Hair follicular keratinocyte (primary cell): ENCODE results near the gene MEFV. TPM values are rescaled to one million over a fixed set of nuclear protein-coding genes. Genes with fewer than 3 reads are reported as not detected.

Experiments
- total RNA-seq: library from RNA; depleted of rRNA; stranded (reverse); fragments of >200 nt; gene quantifications from 2 replicates; pipeline ENCODE4 v1.2.3, GENCODE V29; 2015

The MEFV gene
- 0.08 TPM in 2 replicates for total RNA-seq

GRCh38 chr16:3256146-3256865, at the start of gene MEFV:
MEFV (minus strand) TSS chr16:3256633; CDS start chr16:3256587, 46 bp downstream.

GRCh38 chr16:3305109-3306068, 49.0 kb upstream of the MEFV start, which contains the start of the genes TIGD7 and ZNF75A:
TIGD7 (minus strand) TSS chr16:3305430; CDS start chr16:3300614, 4,816 bp downstream.
ZNF75A (plus strand) TSS chr16:3305497; CDS start chr16:3308429, 2,932 bp downstream.

DNA sequence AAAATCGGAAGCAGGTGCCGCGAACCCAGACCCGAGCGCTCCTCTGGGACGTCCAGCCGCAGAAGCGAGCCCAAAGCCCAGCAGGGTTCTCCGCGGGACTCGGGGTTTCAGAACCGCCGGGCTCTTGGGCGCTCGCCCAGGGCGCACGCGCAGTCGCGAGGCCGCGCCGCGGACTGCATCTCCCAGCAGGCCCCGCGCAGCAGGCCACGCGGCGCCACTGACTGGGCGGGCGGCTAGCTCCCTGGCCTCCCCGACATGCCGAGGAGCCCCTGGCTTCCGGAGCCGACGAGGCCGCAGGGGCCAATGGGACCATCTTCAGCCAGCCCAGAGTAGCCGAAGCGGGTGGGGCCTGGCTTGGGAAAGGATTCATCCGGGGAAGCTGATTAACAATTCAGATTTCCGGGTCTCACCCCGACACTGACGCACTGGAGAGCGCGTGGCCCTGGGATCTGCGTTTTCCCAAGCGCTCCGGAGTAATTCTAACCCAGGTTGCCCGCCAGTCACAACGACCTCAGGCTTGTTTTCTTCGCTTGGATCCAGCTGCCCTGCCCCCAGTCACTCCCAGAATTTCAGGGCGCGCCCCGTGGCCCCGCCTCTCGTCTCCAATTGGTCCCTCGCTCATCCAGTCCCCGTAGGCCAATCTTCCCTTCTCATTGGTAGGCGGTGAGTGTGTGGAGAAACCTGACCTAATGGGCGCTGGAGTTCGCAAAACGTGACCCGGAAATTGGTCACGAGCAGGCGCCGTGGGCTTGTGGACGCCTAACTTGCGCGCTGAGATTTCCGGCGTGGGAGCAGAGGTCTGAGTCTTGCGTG, 26.5 kb upstream of the MEFV start, which contains the start of gene ZNF263:
Gene ZNF263 (plus strand): TSS at position 762 of the 813 bp plus-strand sequence. CDS start 328 bp downstream, outside the sequence.

GRCh38 chr16:3234857-3235561, 21.4 kb downstream of the MEFV start, which contains the start of gene ZNF200:
ZNF200 (minus strand) TSS chr16:3235158; CDS start chr16:3233755, 1,403 bp downstream.

Other genes with a start within 250 kb of the MEFV start
- gene CLDN9, start 243.7 kb downstream of the MEFV start, total RNA-seq = not detected in 2 replicates
- gene CLDN6, start 238.4 kb downstream of the MEFV start, total RNA-seq = 0.08 TPM in 1 of 2 replicates, not detected in the other
- gene TNFRSF12A, start 236.3 kb downstream of the MEFV start, total RNA-seq = 522 and 714 TPM in 2 replicates
- 26.4 and 29.2 TPM in 2 replicates for gene HCFC1R1, start 232.7 kb downstream of the MEFV start, total RNA-seq
- gene THOC6, start 232.6 kb downstream of the MEFV start, total RNA-seq = 22.3 and 33.0 TPM in 2 replicates
- gene BICDL2, start 219.7 kb downstream of the MEFV start, total RNA-seq = 0.23 and 0.78 TPM in 2 replicates
- gene MMP25, start 210.1 kb downstream of the MEFV start, total RNA-seq = 0.04 and 0.31 TPM in 2 replicates
- gene IL32, start 191.0 kb downstream of the MEFV start, total RNA-seq = 6.5 and 25.3 TPM in 2 replicates
- gene ZSCAN10, start 157.3 kb downstream of the MEFV start, total RNA-seq = not detected in 2 replicates
- 22.3 and 22.7 TPM in 2 replicates for gene ZNF205, start 144.0 kb downstream of the MEFV start, total RNA-seq
- gene ZNF213, start 121.6 kb downstream of the MEFV start, total RNA-seq = 4.4 and 5.8 TPM in 2 replicates
- not detected in 2 replicates for gene OR1F1, start 68.4 kb downstream of the MEFV start, total RNA-seq
- gene ZNF200, start 21.5 kb downstream of the MEFV start, total RNA-seq = 3.7 and 8.1 TPM in 2 replicates
- 23.4 and 35.5 TPM in 2 replicates for gene ZNF263, start 26.9 kb upstream of the MEFV start, total RNA-seq
- 0.78 and 0.87 TPM in 2 replicates for gene TIGD7, start 48.8 kb upstream of the MEFV start, total RNA-seq
- 11.2 and 11.8 TPM in 2 replicates for gene ZNF75A, start 48.9 kb upstream of the MEFV start, total RNA-seq
- not detected in 2 replicates for gene OR2C1, start 99.3 kb upstream of the MEFV start, total RNA-seq
- 8.3 and 14.7 TPM in 2 replicates for gene ZSCAN32, start 144.4 kb upstream of the MEFV start, total RNA-seq
- gene ZNF174, start 144.6 kb upstream of the MEFV start, total RNA-seq = 4.9 and 5.6 TPM in 2 replicates
- gene ZNF597, start 186.9 kb upstream of the MEFV start, total RNA-seq = 1.3 and 1.9 TPM in 2 replicates
- 14.4 and 18.9 TPM in 2 replicates for gene NAA60, start 187.0 kb upstream of the MEFV start, total RNA-seq
- gene C16orf90, start 238.9 kb upstream of the MEFV start, total RNA-seq = not detected in 2 replicates
- gene CLUAP1, start 244.4 kb upstream of the MEFV start, total RNA-seq = 6.5 and 12.2 TPM in 2 replicates